Astrocyte (in vitro differentiated cells and primary cell): ENCODE measurements around the gene KCNK15.

Experiments
- EZH2 ChIP-seq: IDR thresholded peaks from 2 replicates; pipeline ENCODE4 v1.6.1; 2012; ENCODE audit warnings: mild to moderate bottlenecking, low read length, inconsistent platforms; ENCODE audit not compliant: insufficient read depth
- TF ChIP-seq, protein P1 (sequence below): IDR thresholded peaks from 2 replicates; pipeline ENCODE4 v1.5.1; 2011; ENCODE audit warnings: low read depth, mild to moderate bottlenecking, inconsistent platforms, low read length, moderate library complexity; ENCODE audit not compliant: insufficient read depth

GRCh38 chr20:44762466-44763140, 16.9 kb downstream of the KCNK15 start:
- TF ChIP-seq, protein P1, sequence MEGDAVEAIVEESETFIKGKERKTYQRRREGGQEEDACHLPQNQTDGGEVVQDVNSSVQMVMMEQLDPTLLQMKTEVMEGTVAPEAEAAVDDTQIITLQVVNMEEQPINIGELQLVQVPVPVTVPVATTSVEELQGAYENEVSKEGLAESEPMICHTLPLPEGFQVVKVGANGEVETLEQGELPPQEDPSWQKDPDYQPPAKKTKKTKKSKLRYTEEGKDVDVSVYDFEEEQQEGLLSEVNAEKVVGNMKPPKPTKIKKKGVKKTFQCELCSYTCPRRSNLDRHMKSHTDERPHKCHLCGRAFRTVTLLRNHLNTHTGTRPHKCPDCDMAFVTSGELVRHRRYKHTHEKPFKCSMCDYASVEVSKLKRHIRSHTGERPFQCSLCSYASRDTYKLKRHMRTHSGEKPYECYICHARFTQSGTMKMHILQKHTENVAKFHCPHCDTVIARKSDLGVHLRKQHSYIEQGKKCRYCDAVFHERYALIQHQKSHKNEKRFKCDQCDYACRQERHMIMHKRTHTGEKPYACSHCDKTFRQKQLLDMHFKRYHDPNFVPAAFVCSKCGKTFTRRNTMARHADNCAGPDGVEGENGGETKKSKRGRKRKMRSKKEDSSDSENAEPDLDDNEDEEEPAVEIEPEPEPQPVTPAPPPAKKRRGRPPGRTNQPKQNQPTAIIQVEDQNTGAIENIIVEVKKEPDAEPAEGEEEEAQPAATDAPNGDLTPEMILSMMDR: no peak
- TF ChIP-seq EZH2: no peak
